Ovary (tissue), 3 donors: ENCODE results near the gene AMFR.

Experiments
- EP300 ChIP-seq: sonication (generic); formaldehyde crosslinking; IDR thresholded peaks from one replicate; pipeline ENCODE4 v1.6.1; 2017; ENCODE audit warnings: antibody characterized with exemption
- POLR2A ChIP-seq: fragments of 450-650 bp; IDR thresholded peaks from one replicate; pipeline ENCODE4 v1.6.1; 2017; ENCODE audit warnings: antibody characterized with exemption, mild to moderate bottlenecking, moderate library complexity
- TF ChIP-seq, protein P1 (sequence below), 3 donors: fragments of 450-650 bp in 2 of 3; fragments of 200-600 bp in 1 of 3; IDR thresholded peaks; one replicate each; pipeline versions ENCODE4 v1.5.1 to v1.8.0; 2016 to 2022; ENCODE audit warnings: antibody characterized with exemption in 3 of 3, mild to moderate bottlenecking in 1 of 3
- donor health status: DM: no; HTN: no; CAD: no.

DNA sequence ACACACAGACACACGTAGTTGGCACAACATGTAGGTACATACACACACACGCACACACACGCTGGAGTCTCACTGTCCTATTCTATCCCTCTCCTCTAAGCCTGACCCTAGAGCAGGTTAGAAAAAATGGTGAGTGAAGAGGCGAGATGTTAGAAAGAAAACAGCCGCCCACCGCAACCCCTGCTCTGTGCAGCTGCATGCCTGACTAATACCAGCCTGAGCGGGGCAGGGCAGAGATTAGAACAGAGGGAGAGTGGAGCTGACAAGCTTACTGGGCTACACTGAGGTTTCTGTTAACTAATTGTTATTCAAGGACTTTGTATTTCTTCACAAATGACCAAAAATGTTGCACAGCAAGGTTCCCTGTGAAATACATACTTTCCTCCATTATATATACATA is 59.8 kb downstream of the AMFR start:
- TF ChIP-seq, protein P1, sequence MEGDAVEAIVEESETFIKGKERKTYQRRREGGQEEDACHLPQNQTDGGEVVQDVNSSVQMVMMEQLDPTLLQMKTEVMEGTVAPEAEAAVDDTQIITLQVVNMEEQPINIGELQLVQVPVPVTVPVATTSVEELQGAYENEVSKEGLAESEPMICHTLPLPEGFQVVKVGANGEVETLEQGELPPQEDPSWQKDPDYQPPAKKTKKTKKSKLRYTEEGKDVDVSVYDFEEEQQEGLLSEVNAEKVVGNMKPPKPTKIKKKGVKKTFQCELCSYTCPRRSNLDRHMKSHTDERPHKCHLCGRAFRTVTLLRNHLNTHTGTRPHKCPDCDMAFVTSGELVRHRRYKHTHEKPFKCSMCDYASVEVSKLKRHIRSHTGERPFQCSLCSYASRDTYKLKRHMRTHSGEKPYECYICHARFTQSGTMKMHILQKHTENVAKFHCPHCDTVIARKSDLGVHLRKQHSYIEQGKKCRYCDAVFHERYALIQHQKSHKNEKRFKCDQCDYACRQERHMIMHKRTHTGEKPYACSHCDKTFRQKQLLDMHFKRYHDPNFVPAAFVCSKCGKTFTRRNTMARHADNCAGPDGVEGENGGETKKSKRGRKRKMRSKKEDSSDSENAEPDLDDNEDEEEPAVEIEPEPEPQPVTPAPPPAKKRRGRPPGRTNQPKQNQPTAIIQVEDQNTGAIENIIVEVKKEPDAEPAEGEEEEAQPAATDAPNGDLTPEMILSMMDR (IDR thresholded peaks at IDR 0.05): no peak
- TF ChIP-seq EP300 (no peak), POLR2A (no peak)
